GM23338 (cell line): ENCODE measurements around the gene ZNF326. TPM values are rescaled to one million over a fixed set of nuclear protein-coding genes. Genes with fewer than 3 reads are reported as not detected.

Experiments used
- CTCF ChIP-seq, 2 experiments: fragments of 200-600 bp in 1 of 2; sonication (generic) in 1 of 2; conservative IDR thresholded peaks; 2 replicates each; pipeline versions ENCODE4 v1.5.1 to v1.6.1; 2016 to 2017; ENCODE audit warnings: antibody characterized with exemption in 2 of 2, low read depth in 2 of 2, mild to moderate bottlenecking in 2 of 2, moderate library complexity in 1 of 2
- ETS1 ChIP-seq: IDR thresholded peaks from 2 replicates; pipeline ENCODE4 v1.6.1; 2016; ENCODE audit warnings: antibody characterized with exemption
- JUNB ChIP-seq: IDR thresholded peaks from one replicate; pipeline ENCODE4 v1.6.1; 2016; ENCODE audit warnings: antibody characterized with exemption; ENCODE audit not compliant: unreplicated experiment
- NANOG ChIP-seq: IDR thresholded peaks from 2 replicates; pipeline ENCODE4 v1.6.1; 2016; ENCODE audit warnings: antibody characterized with exemption, borderline replicate concordance
- STAT1 ChIP-seq: IDR thresholded peaks from one replicate; pipeline ENCODE4 v1.6.1; 2016; ENCODE audit warnings: antibody characterized with exemption; ENCODE audit not compliant: unreplicated experiment
- ZNF114 ChIP-seq: fragments of 250-450 bp; sonication (Bioruptor Pico); IDR thresholded peaks from 2 replicates; pipeline ENCODE4 v1.5.0; 2020; ENCODE audit warnings: mild to moderate bottlenecking, moderate library complexity
- polyA plus RNA-seq: library from polyadenylated mRNA; unstranded; fragments of >200 nt; fragmentation: Nextera tagmentation; extraction: Ambion mirVana; gene quantifications from 2 replicates; pipeline ENCODE4 v1.2.1, GENCODE V29; 2016
- total RNA-seq: library from RNA; depleted of rRNA; stranded (reverse); fragments of >200 nt; shearing (Covaris generic); gene quantifications from 2 replicates; pipeline ENCODE4 v1.2.3, GENCODE V29; 2014
- TF ChIP-seq, protein P1 (sequence below): fragments of 250-450 bp; sonication (Bioruptor Pico); IDR thresholded peaks from 2 replicates; pipeline ENCODE4 v1.5.0; 2020; ENCODE audit warnings: mild to moderate bottlenecking, moderate library complexity

ZNF326 gene
- total and polyA plus RNA-seq, 2 experiments from 2014 or later: 28.6 to 35.1 TPM

DNA sequence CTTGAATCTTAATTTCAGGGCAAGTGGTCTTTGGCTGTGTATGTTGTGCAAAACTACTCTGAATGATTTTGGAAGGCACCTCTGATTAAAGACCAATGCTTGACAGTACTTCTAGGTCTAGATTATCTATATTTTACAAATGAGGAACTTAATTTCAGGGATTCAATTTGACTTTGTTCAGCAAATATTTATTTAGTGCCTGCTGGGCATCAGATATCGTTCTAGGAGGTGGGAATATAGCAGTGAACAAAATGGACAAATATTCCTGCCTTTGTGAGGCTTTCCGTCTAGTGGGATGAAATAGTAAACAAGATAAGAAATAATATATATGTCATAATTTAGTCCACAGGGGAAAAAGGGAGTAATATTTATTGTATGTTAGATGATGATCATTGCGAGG, 4.7 kb downstream of the ZNF326 start (continued):
- TF ChIP-seq, protein P1, sequence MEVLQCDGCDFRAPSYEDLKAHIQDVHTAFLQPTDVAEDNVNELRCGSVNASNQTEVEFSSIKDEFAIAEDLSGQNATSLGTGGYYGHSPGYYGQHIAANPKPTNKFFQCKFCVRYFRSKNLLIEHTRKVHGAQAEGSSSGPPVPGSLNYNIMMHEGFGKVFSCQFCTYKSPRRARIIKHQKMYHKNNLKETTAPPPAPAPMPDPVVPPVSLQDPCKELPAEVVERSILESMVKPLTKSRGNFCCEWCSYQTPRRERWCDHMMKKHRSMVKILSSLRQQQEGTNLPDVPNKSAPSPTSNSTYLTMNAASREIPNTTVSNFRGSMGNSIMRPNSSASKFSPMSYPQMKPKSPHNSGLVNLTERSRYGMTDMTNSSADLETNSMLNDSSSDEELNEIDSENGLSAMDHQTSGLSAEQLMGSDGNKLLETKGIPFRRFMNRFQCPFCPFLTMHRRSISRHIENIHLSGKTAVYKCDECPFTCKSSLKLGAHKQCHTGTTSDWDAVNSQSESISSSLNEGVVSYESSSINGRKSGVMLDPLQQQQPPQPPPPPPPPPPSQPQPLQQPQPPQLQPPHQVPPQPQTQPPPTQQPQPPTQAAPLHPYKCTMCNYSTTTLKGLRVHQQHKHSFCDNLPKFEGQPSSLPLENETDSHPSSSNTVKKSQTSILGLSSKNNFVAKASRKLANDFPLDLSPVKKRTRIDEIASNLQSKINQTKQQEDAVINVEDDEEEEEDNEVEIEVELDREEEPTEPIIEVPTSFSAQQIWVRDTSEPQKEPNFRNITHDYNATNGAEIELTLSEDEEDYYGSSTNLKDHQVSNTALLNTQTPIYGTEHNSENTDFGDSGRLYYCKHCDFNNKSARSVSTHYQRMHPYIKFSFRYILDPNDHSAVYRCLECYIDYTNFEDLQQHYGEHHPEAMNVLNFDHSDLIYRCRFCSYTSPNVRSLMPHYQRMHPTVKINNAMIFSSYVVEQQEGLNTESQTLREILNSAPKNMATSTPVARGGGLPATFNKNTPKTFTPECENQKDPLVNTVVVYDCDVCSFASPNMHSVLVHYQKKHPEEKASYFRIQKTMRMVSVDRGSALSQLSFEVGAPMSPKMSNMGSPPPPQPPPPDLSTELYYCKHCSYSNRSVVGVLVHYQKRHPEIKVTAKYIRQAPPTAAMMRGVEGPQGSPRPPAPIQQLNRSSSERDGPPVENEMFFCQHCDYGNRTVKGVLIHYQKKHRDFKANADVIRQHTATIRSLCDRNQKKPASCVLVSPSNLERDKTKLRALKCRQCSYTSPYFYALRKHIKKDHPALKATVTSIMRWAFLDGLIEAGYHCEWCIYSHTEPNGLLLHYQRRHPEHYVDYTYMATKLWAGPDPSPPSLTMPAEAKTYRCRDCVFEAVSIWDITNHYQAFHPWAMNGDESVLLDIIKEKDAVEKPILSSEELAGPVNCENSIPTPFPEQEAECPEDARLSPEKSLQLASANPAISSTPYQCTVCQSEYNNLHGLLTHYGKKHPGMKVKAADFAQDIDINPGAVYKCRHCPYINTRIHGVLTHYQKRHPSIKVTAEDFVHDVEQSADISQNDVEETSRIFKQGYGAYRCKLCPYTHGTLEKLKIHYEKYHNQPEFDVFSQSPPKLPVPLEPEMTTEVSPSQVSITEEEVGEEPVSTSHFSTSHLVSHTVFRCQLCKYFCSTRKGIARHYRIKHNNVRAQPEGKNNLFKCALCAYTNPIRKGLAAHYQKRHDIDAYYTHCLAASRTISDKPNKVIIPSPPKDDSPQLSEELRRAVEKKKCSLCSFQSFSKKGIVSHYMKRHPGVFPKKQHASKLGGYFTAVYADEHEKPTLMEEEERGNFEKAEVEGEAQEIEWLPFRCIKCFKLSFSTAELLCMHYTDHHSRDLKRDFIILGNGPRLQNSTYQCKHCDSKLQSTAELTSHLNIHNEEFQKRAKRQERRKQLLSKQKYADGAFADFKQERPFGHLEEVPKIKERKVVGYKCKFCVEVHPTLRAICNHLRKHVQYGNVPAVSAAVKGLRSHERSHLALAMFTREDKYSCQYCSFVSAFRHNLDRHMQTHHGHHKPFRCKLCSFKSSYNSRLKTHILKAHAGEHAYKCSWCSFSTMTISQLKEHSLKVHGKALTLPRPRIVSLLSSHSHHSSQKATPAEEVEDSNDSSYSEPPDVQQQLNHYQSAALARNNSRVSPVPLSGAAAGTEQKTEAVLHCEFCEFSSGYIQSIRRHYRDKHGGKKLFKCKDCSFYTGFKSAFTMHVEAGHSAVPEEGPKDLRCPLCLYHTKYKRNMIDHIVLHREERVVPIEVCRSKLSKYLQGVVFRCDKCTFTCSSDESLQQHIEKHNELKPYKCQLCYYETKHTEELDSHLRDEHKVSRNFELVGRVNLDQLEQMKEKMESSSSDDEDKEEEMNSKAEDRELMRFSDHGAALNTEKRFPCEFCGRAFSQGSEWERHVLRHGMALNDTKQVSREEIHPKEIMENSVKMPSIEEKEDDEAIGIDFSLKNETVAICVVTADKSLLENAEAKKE (CRISPR knock-in tag): no peak
- TF ChIP-seq ZNF114 (CRISPR knock-in tag) (no peak), CTCF (conservative IDR thresholded peaks at IDR 0.05; ENCODE audit: low read depth in 2 of 2) (no peak), JUNB (no peak), ETS1 (no peak), NANOG (no peak), STAT1 (no peak)
